ENCODE results near the gene NES. TPM values are rescaled to one million over a fixed set of nuclear protein-coding genes. Genes with fewer than 3 reads are reported as not detected.

The NES gene
- total RNA-seq, 1 donor = 44.5 TPM

GRCh38 chr1:156693848-156694689 is 16.9 kb upstream of the NES start:
- DNase-seq (ENCODE audit: low read depth) = no peak
- TF ChIP-seq CTCF (IDR thresholded peaks at IDR 0.05; ENCODE audit: insufficient read depth, low read length) = no peak
- no peak overlapping the region for H3K4me3 ChIP-seq (ENCODE audit: low read depth, low read length)

GRCh38 chr1:156692925-156693847 is 16.0 kb upstream of the NES start:
- H3K4me3 ChIP-seq (ENCODE audit: low read depth, low read length) = no peak overlapping the region
- no peak for TF ChIP-seq CTCF (IDR thresholded peaks at IDR 0.05; ENCODE audit: insufficient read depth, low read length)
- no peak for DNase-seq (ENCODE audit: low read depth)

GRCh38 chr1:156692441-156692924 is 15.3 kb upstream of the NES start:
- H3K4me3 ChIP-seq (ENCODE audit: low read depth, low read length) = no peak overlapping the region
- DNase-seq (ENCODE audit: low read depth) = no peak
- no peak for TF ChIP-seq CTCF (IDR thresholded peaks at IDR 0.05; ENCODE audit: insufficient read depth, low read length)

- no peak for DNase-seq (ENCODE audit: low read depth)
- peak; percentile 40 for TF ChIP-seq CTCF (IDR thresholded peaks at IDR 0.05; ENCODE audit: insufficient read depth, low read length)
Measured at GRCh38 chr1:156691665-156692440, 14.6 kb upstream of the NES start.

GRCh38 chr1:156691191-156691590 is 14.0 kb upstream of the NES start:
- TF ChIP-seq CTCF (IDR thresholded peaks at IDR 0.05; ENCODE audit: insufficient read depth, low read length) = no peak
- DNase-seq (ENCODE audit: low read depth) = no peak
- H3K4me3 ChIP-seq (ENCODE audit: low read depth, low read length) = no peak overlapping the region

More at GRCh38 chr1:156691665-156692440, 14.6 kb upstream of the NES start:
- H3K4me3 ChIP-seq (ENCODE audit: low read depth, low read length) = no peak overlapping the region

GRCh38 chr1:156690675-156691036 is 13.4 kb upstream of the NES start:
- no peak for DNase-seq (ENCODE audit: low read depth)
- no peak for TF ChIP-seq CTCF (IDR thresholded peaks at IDR 0.05; ENCODE audit: insufficient read depth, low read length)
- H3K4me3 ChIP-seq (ENCODE audit: low read depth, low read length) = no peak overlapping the region
